Retina (tissue), 1 donor: ENCODE data around the gene KIT.

ENCODE experiments used
- DNase-seq: peaks from one replicate; pipeline ENCODE4 v3.0.0-alpha.2; 2016

The KIT gene

DNA sequence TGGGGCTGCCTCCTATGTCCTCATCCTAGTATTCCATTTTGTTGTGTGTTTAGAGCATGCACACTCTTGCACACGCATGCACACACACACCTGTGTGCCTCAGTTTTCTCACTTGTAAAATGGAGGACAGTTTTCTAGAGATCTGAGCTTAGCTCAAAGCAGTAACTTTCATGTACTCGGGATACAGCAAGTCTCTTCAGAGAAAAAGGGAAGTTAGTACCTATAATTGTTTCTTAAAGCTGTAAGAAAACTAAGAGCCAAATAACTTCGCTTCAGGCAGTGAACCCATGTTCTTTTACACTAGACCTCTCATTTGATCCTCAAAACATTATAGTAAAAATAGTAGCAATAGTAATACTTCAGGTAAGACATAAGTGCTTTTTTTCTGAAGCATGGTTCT is 49.6 kb downstream of the KIT start:
- DNase-seq, result no peak

- no peak for DNase-seq
Observed at GRCh38 chr4:54708339-54709279, 50.9 kb downstream of the KIT start.

DNA sequence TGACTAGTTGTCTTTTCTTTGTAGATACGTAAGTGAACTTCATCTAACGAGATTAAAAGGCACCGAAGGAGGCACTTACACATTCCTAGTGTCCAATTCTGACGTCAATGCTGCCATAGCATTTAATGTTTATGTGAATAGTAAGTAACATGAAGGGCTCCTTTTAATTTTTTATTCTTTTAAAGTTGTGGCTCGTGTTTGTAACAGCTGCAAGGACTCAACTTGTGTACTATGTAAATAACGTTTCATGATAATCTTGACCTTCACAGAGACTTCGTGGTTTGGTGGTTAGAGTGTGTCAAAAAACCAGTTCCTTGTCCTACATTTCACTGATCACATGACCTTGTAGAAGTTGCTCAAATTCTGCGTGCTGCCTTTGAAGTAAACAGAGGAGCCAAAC is 51.6 kb downstream of the KIT start:
- no peak for DNase-seq

GRCh38 chr4:54712206-54712605 is 54.4 kb downstream of the KIT start:
- DNase-seq, result no peak

- no peak for DNase-seq
Observed at GRCh38 chr4:54714631-54715030, 56.9 kb downstream of the KIT start.

DNA sequence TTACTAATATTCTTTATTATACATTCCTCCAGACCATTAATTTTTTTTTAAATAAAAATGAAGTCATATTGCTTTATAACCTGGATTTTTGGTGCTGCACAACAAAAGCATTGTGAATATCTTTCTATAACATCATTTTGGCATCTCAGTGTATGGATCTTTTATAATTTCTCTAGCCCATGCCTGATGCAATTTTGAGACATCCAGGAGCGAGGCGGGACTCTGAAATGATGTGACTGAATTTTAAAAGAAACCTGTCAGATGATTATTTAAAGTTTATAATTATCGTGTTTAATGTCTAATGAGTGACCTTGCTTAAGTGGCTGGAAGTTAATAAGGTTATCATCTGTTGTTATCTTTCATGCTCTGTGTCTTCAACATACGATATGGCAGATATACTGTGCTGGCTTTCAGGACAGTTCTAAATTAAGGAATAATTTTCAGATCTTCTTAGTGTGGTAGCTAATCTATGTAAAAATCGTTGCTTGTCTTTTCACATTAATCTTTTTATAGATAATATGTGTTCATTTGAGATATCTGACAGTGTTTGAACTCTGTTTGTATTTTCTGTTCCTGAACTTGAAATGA is 58.8 kb downstream of the KIT start:
- DNase-seq, result no peak

- DNase-seq, result no peak
Observed at GRCh38 chr4:54717694-54718093, 59.9 kb downstream of the KIT start.

DNA sequence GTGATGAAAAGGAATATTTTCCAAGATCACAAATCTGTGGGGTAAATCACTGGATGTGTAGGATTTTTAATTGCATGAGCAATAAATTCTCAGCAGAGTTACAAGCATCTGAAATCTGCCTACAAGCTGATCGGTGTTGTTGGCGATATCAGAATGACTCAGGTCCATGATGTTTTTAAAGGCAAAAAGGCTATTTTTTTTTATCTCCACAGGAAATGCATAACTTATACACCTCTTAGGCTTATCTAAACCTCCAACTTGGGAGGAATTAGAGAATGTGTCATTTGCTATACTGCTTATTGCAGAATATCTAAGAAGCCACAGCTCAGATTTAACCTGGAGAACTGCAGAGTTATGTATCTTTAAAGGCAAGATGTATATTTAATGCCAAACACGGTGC is 61.6 kb downstream of the KIT start:
- DNase-seq, result no peak

GRCh38 chr4:54723220-54723619 is 65.5 kb downstream of the KIT start:
- DNase-seq, result no peak

DNA sequence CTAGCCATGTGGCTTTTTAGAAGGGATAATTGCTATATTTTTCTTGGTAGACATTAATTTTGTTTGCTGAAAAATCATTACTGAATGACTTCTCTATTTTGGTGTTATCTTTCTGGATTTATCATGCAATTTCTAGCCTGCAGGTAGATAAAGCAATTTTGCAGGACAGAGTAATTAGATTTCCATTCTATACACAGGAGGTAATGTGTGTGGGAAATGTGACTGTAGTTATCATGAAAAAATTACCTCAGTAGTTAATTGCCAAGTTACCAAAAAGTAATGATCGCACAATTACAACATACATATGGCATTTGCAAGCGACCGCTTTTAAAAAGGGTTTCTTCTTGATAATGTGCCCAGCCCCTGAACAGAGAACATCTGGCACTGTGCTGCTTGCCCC is 66.1 kb downstream of the KIT start:
- DNase-seq, result no peak

DNA sequence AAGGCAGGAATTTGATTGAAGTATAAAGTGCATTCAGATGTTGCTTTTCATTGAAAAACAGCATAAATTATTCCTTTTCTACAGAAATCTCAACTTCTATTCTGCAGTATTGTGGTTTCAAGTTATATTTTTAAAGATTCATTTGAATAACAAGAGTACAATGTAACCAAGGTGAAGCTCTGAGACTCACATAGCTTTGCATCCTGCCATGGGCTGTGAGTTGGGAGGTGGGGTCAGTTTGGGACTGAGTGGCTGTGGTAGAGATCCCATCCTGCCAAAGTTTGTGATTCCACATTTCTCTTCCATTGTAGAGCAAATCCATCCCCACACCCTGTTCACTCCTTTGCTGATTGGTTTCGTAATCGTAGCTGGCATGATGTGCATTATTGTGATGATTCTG is 69.2 kb downstream of the KIT start:
- DNase-seq, result no peak

DNA sequence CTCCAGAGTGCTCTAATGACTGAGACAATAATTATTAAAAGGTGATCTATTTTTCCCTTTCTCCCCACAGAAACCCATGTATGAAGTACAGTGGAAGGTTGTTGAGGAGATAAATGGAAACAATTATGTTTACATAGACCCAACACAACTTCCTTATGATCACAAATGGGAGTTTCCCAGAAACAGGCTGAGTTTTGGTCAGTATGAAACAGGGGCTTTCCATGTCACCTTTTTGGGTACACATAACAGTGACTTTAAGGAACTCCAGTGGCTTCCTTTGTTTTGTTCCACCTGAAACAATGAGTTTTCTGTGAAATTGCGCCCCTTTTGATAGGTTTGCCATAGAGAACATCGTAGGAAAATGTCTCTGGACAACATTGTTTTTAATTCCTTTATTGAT is 69.6 kb downstream of the KIT start:
- DNase-seq, result no peak

- no peak for DNase-seq
Observed at GRCh38 chr4:54728368-54728767, 70.6 kb downstream of the KIT start.

DNA sequence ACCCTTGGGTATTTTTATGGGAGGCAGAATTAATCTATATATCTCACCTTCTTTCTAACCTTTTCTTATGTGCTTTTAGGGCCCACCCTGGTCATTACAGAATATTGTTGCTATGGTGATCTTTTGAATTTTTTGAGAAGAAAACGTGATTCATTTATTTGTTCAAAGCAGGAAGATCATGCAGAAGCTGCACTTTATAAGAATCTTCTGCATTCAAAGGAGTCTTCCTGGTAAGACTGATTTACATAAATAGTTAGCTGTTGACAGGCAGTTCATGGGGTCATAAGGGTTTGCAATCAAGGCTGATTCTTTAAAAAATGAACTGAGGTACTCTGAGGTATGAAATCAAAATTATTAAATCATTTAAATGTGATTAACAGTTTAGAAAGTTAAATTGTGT is 71.5 kb downstream of the KIT start:
- DNase-seq, result no peak

DNA sequence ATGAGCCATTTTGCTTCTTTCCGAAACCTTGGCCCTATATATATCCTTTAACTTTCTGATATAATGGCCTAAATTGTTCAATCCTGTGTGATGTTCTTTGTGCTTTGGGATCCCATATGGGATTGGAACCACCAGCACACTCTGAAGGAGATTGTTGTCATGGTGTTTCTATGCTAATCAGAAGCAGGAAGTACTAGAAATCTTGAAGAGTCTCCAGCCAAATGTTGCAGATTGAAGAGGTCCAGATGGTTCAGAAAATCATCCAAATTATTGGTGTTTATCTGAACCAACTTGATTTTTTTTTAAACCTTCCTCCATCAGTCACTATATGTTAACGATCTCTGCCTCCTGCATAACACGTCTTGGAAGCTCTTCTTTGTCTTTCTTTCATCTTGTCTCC is 72.8 kb downstream of the KIT start:
- DNase-seq, result no peak

DNA sequence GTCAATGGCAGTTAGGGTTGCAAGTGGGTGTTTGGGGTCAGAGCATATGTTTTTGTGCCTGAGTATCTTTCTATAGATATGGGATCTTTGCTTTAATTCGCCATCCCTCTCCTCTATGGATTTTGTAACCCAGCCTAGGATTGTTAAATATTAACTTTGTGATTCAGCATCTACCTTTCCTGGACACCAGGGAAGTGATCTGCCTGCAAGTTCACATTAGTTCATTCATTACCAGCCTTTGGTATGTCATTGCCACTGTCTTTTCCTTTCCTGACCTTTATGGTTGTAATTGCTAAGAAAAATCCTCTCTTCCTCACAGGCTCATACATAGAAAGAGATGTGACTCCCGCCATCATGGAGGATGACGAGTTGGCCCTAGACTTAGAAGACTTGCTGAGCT is 73.8 kb downstream of the KIT start:
- DNase-seq, result no peak

- no peak for DNase-seq
Observed at GRCh38 chr4:54731976-54732375, 74.2 kb downstream of the KIT start.

- DNase-seq, result no peak
Observed at GRCh38 chr4:54737421-54737820, 79.7 kb downstream of the KIT start.

DNA sequence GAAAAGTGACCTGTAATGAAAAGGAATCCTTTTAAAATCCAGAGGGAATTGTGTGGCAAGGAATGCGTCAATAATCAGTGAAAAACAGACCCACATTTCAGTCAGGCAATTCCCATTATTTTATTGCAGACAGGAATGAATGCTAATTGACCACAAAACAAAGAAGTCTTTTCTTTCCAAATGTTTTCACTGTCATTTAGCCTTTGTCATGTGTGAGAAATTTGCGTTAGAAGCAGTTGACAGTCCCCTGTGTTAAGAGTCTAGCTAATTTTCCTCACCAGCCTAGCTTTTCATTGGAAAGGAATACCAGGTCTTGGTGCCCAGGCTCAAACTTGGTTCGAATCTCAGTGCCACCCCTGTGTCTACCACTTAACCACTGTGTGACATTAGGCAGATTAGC is 83.4 kb downstream of the KIT start:
- DNase-seq, result no peak

DNA sequence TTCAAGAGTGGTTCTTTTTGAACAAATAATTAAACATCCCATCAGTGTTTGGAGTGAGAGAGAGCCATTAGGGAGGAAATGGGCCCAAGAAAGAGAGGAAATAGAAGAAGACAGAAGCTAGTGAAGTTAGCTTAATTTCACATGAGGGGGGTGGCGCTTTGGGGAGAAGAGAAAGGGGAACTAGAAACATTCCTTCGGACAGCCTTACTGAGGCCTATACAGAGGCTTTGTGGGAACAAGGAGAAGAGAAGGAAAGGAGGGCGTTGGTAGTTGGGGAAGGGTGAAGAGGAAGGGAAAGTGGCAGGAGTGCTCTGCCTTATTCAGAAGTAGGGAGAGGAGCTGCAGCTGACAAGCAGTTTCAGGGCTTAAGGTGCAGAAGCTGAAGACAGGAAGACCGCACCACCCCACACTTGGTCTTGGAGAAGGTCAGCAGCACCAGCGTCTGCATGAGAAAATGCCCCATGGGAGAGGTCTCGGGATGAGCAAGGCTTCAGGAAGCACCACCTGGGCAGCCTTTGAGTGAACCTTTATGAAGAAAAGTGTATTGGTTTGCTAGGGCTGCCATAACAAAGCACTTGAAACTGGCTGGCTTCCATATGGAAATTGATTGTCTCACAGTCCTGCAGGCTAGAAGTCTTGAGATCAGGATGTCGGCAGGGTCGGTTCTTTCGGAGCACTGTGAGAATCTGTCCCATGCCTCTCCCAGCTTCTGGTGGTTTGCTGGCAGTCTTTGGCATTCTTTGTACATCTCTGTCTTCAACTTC is 85.1 kb downstream of the KIT start:
- DNase-seq, result no peak

GRCh38 chr4:54743562-54743961 is 85.8 kb downstream of the KIT start:
- DNase-seq, result no peak

DNA sequence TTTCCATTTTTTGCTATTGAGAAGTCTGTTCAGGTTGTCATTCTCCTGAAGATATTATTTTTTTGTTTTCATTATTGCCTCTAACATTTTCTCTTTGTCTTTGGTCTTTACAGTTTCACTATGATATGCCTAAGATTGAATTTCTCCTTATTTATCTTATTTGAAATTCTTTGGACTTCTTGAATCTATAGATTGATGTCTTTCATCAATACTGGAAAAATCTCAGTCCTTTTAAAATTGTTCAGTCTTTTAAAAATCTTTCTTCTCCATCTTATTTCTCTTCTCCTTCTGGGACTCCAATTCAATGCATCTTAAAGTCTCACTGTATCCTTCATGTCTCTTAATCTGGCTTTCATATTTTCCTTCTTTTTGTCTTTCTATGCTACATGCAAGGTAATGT is 86.7 kb downstream of the KIT start:
- no peak for DNase-seq

GRCh38 chr4:54745031-54745770 is 87.4 kb downstream of the KIT start:
- no peak for DNase-seq
